ENCODE measurements around the gene CLNK.

Gene CLNK

DNA sequence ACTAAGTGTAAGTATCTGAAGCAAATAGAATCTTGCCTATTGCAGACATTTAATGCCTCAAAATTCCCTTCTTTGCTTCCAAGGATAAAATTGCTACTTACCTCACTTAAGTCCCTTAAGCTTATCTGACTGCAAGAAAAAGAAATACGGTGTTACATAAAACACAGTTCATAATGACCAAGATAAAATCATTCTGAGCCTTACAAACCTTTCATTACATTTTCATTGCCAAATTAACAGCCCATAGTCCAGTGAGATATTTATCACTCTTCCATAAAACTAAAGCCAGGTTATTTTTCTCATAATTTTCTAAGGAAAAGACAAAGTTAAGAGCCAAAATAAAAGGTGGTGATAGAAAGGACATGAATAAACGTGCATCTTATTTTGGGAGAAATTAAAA is 152.4 kb downstream of the CLNK start:
- no peak for FAIRE-seq
- DNase-seq (ENCODE audit: extremely low spot score, insufficient read length, low read depth): no peak

DNA sequence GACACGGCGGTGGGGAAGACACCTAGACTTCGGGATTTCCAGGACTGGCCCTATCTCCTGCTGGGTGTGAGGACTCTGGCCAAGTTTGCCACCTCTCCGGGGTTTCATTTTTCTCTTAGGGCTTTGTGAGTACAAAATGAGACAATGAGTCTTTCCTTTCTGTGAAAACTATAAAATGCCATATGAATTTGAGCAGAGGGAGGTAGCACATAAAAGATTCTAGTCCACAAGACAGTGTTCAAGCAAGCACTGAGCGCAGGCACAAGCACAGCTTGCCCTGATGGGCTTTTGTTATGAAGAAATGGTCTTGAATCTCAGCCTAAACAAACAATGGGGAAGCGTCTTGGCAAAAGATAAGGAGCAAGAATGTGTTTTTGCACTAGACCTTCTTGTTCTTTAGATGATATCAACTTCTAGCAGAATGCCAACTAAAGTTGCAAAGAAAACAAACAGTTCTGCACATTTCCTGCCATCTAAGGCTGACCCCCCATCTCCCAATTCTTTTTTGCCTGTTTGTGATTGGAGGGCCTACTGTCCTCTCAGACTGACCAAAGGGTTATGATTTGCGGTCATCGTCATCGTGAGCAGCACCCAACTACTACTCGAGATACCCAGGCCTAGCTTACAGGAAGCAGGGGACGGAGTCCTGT is 154.3 kb downstream of the CLNK start:
- DNase-seq (ENCODE audit: extremely low spot score, insufficient read length, low read depth): no peak

GRCh38 chr4:10529291-10530136 is 155.1 kb downstream of the CLNK start:
- no peak for FAIRE-seq
- no peak for DNase-seq (ENCODE audit: extremely low spot score, insufficient read length, low read depth)

More for the DNA sequence above, 154.3 kb downstream of the CLNK start:
- no peak for FAIRE-seq

DNA sequence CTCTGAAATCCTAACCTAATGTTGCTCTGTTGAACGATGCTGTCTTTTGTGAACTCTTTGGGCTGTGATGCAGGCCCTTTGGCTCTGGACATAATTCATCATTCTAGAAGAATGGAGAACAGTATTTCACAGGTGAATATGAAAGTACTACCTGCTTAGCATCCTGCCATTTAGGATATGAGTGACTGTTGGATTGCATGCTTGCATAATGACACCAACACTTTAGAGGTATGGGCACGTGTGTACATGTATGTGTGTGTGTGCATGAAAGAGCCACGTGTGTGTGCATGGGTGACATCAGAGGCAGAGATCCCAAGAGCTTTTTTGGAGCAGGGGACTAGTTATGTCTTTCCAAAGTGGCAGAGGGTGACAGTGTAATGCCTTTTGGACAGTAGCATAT is 157.1 kb downstream of the CLNK start:
- FAIRE-seq (no peak), DNase-seq (ENCODE audit: extremely low spot score, insufficient read length, low read depth) (no peak)

- FAIRE-seq (no peak), DNase-seq (ENCODE audit: extremely low spot score, insufficient read length, low read depth) (no peak)
Observed at GRCh38 chr4:10526429-10527222, 157.9 kb downstream of the CLNK start.

DNA sequence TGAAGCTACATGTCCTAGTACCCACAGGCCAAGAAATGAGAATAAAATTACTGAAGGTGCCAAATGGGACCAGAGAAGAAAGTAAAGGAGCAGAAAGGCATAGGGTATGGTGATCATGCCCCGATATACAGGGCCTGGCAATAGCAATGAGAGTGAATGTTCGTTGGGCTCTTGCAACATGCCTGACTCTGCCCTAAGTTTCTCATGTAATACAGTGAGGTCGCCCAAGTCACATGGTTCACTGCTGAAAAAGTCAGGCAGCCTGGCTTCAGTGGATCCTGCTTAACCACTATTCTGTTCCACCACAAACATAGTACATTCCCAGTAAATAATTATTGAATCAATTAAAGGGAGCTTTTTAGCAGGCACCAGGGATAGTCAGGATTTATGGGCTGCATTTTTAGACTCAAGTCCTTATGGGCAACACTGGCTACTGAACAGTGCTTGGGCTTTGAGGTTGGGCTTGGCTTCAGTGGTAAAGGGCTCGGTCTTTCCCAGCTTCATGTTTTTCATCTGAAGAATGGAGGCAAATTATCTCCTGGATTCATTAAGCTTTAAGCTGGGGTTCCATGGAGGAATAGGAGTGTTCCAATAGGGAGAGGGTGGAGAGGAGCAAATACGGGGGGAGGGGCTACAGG is 160.3 kb downstream of the CLNK start:
- DNase-seq (ENCODE audit: extremely low spot score, insufficient read length, low read depth) (no peak), FAIRE-seq (no peak)

DNA sequence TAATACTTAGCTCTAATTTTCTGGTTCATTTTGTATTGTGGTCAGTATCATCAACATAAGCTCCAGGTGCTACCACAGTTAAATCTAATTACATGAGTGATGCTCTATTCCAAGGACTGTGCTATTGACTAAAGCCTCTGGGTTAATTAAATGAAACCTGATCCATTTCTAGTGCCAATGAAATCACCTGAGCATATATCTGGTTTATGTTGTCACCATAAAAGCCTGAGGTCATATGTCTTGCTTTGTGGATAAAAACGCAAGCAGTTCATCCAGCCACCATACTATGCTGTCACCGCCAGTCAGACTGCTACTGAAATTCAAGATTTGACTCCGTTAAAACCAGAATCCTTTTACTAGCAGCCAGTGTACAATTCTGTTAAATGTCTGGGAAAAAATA is 163.1 kb downstream of the CLNK start:
- FAIRE-seq: no peak
- DNase-seq (ENCODE audit: extremely low spot score, insufficient read length, low read depth): no peak

DNA sequence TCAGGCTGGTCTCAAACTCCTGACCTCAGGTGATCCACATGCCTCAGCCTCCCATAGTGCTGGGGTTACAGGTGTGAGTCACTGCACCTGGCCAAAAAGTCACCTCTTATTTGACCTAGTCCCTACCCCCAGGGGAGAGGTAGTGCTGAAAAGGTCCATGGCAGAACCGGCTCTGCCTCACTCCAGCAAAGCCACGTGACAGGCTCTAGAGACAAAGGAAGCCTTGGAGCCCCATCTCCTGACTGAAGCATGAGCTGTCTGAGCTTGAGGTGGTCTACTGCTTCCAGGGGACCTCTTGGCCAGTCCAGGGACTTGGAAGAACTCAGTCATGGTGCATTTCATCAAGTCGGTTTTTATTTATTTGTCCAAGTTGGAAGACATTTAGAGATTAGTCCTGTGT is 174.8 kb downstream of the CLNK start:
- DNase-seq (ENCODE audit: extremely low spot score, insufficient read length, low read depth) (no peak), FAIRE-seq (no peak)

GRCh38 chr4:10506077-10506476 is 178.5 kb downstream of the CLNK start:
- DNase-seq (ENCODE audit: extremely low spot score, insufficient read length, low read depth) (no peak), FAIRE-seq (no peak)

- no peak for FAIRE-seq
- no peak for DNase-seq (ENCODE audit: extremely low spot score, insufficient read length, low read depth)
Observed at GRCh38 chr4:10504570-10505179, 179.9 kb downstream of the CLNK start.

DNA sequence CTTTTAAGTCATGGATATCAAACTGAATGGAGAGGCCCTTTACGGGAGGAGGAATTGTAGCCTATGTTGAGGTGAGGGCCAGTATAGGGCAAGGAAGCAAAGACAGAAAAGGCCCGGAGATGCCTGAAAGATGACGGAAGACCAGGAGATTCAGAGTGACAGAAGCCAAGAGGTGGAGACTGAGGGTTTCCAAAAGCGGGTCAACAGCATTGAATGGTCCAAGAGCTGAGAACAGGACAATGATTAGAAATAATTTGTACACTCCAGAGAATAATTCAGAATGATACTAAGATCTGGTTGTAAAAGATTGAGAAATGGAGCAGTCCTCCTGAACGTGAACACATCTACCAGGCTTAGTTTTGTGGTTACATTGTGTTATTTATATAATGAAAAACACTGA is 181.9 kb downstream of the CLNK start:
- no peak for DNase-seq (ENCODE audit: extremely low spot score, insufficient read length, low read depth)
- FAIRE-seq: no peak

- FAIRE-seq (no peak), DNase-seq (ENCODE audit: extremely low spot score, insufficient read length, low read depth) (no peak)
Observed at GRCh38 chr4:10500776-10501175, 183.8 kb downstream of the CLNK start.

DNA sequence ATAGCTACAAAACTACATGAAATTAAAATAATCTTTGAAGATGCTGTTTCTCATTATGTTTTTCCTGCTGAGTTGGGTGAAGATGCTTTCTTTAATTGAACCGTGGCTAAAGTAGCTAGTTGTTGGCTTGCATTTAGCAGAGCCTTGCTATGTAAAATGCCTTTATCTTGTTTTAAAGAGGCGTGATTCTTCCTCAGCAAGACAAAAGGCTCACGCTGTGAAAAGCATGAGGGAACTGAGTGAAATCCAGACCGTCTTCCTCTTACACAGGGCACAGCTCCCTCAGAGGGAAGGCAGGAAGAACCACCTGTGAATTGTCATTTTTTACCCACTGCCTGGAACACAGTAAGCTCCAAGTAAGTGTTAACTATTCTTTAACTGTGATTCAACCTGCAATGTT is 188.4 kb downstream of the CLNK start:
- FAIRE-seq (no peak), DNase-seq (ENCODE audit: extremely low spot score, insufficient read length, low read depth) (no peak)

GRCh38 chr4:10495651-10496050 is 188.9 kb downstream of the CLNK start:
- FAIRE-seq (no peak), DNase-seq (ENCODE audit: extremely low spot score, insufficient read length, low read depth) (no peak)

GRCh38 chr4:10492464-10492863 is 192.1 kb downstream of the CLNK start:
- no peak for FAIRE-seq
- no peak for DNase-seq (ENCODE audit: extremely low spot score, insufficient read length, low read depth)

GRCh38 chr4:10491401-10491800 is 193.2 kb downstream of the CLNK start:
- no peak for FAIRE-seq

DNA sequence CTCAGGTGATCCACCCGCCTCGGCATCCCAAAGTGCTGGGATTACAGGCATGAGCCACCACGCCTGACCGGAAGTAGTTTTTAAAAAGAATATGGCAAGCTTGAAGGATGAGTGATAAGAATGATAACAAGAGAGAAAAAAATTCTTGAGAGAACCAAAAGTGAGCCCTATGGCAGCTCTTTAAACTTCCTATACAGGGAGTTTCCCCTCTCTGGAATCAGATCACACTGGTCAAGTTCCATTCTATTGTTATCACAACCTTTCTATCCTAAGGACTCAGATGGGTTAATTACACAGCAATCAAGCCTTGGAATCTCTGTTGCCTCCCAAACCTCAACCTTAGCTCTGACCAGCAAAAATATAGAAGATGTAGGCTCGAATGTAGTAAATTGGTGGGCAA is 193.6 kb downstream of the CLNK start:
- FAIRE-seq: no peak
- no peak for DNase-seq (ENCODE audit: extremely low spot score, insufficient read length, low read depth)

More at GRCh38 chr4:10491401-10491800, 193.2 kb downstream of the CLNK start:
- no peak for DNase-seq (ENCODE audit: extremely low spot score, insufficient read length, low read depth)

DNA sequence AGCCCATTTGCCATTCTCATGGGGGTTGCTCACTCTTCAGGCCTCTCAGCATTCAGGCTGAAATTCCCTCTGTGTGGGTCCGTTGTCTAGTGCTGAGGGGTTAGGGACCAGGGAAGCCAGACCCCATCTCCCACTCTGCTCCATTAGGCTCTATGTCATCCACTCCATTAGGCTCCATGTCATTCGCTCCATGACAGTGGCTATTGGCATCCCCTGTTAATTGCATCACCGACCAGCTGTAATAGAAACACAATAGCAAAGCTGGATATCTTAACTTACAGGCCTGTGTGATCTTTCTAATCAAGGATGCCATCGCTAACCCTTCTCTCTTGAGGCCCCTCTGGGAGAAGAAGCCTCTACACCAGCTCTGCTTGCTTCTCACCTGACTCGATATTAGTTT is 201.7 kb downstream of the CLNK start:
- no peak for DNase-seq (ENCODE audit: extremely low spot score, insufficient read length, low read depth)
- no peak for FAIRE-seq

DNA sequence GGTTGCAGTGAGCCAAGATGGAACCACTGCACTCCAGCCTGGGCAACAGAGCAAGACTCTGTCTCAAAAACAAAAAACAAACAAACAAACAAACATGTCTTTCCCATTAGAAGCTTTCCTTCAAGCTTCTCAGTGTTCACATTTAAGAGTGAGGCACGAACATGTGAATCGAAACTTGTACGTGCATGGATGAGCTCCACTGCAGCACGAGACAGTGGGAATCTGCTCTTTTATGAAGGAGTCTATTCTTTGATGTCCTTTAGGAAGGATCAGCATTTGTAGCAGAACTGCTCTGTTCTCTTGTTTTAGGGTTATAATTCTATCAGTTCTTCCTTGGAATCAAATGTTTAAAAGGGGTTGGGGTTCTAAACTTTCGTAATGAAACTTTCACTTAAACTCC is 204.0 kb downstream of the CLNK start:
- FAIRE-seq: no peak
- DNase-seq (ENCODE audit: extremely low spot score, insufficient read length, low read depth): no peak

- no peak for FAIRE-seq
Observed at GRCh38 chr4:10478621-10479020, 205.9 kb downstream of the CLNK start.

More at GRCh38 chr4:10478621-10479020, 205.9 kb downstream of the CLNK start:
- no peak for DNase-seq (ENCODE audit: extremely low spot score, insufficient read length, low read depth)

Measured in GM18507 (cell line).